Muscle layer of duodenum (tissue), 2 donors: Measurements from ENCODE around the gene TBC1D2B.
"Not testable (repeated sequence)": the region's sequence is repeated elsewhere in the genome, so short reads cannot be mapped to it uniquely, and the experiment has no call there.

Source experiments
- H3K27ac ChIP-seq: one replicate; pipeline ENCODE4 v1.7.0; 2013; ENCODE audit warnings: mild to moderate bottlenecking, low read length
- H3K27me3 ChIP-seq: one replicate; pipeline ENCODE4 v1.7.0; 2013; ENCODE audit warnings: low read depth, mild to moderate bottlenecking, control low read depth, low read length
- H3K36me3 ChIP-seq, 2 donors: one replicate each; pipeline ENCODE4 v1.7.0; 2013; ENCODE audit warnings: low read length in 2 of 2, control low read depth in 1 of 2, mild to moderate bottlenecking in 1 of 2; ENCODE audit not compliant: insufficient read depth in 2 of 2, control insufficient read depth in 1 of 2
- H3K4me1 ChIP-seq, 2 donors: one replicate each; pipeline ENCODE4 v1.7.0; 2013; ENCODE audit warnings: low read length in 2 of 2, mild to moderate bottlenecking in 2 of 2, control low read depth in 1 of 2, moderate library complexity in 1 of 2; ENCODE audit not compliant: insufficient read depth in 2 of 2, control insufficient read depth in 1 of 2
- H3K4me3 ChIP-seq, 2 donors: one replicate each; pipeline ENCODE4 v1.7.0; 2013; ENCODE audit warnings: low read length in 2 of 2, low read depth in 1 of 2, mild to moderate bottlenecking in 1 of 2
- H3K9me3 ChIP-seq, 2 donors: one replicate each; pipeline ENCODE4 v1.7.0; 2013; ENCODE audit warnings: low read length in 2 of 2, control low read depth in 1 of 2, mild to moderate bottlenecking in 1 of 2; ENCODE audit not compliant: control insufficient read depth in 1 of 2
- donor health status: healthy.

Gene TBC1D2B

GRCh38 chr15:78004919-78005634 is 72.4 kb downstream of the TBC1D2B start:
- no peak overlapping the region for H3K4me3 ChIP-seq
- peaks cover 20 to 51% of the 10 kb centered on the region in 2 donors for H3K4me1 ChIP-seq
- H3K27ac ChIP-seq = no peak overlapping the region
- H3K36me3 ChIP-seq = peaks cover 25 to 52% of the 10 kb centered on the region in 2 donors
- no peaks in the 10 kb centered on the region for H3K27me3 ChIP-seq
- no peaks in the 10 kb centered on the region for H3K9me3 ChIP-seq

- no peaks in the 10 kb centered on the region for H3K27me3 ChIP-seq
- peaks cover 20 to 51% of the 10 kb centered on the region in 2 donors for H3K4me1 ChIP-seq
- H3K4me3 ChIP-seq = no peak overlapping the region
- no peaks in the 10 kb centered on the region for H3K9me3 ChIP-seq
- H3K27ac ChIP-seq = no peak overlapping the region
- peaks cover 31 to 52% of the 10 kb centered on the region in 2 donors for H3K36me3 ChIP-seq
Observed at GRCh38 chr15:78004222-78004727, 73.2 kb downstream of the TBC1D2B start.

- Histone ChIP-seq H3K4me1 (peaks cover 20 to 50% of the 10 kb centered on the region in 2 donors), H3K27me3 (no peaks in the 10 kb centered on the region), H3K9me3 (no peaks in the 10 kb centered on the region), H3K27ac (no peak overlapping the region), H3K36me3 (peaks cover 37 to 47% of the 10 kb centered on the region in 2 donors), H3K4me3 (no peak overlapping the region)
Observed at GRCh38 chr15:78003539-78004008, 73.9 kb downstream of the TBC1D2B start.

GRCh38 chr15:78002996-78003395 is 74.5 kb downstream of the TBC1D2B start:
- H3K4me1 ChIP-seq = peaks cover 20 to 44% of the 10 kb centered on the region in 2 donors

GRCh38 chr15:78001656-78002055 is 75.9 kb downstream of the TBC1D2B start:
- no peaks in the 10 kb centered on the region for H3K27me3 ChIP-seq
- H3K4me3 ChIP-seq = no peak overlapping the region
- peaks cover 10 to 38% of the 10 kb centered on the region in 2 donors for H3K4me1 ChIP-seq
- peaks cover 44 to 47% of the 10 kb centered on the region in 2 donors for H3K36me3 ChIP-seq
- H3K27ac ChIP-seq = no peak overlapping the region
- no peaks in the 10 kb centered on the region for H3K9me3 ChIP-seq

More at GRCh38 chr15:78002996-78003395, 74.5 kb downstream of the TBC1D2B start:
- Histone ChIP-seq H3K27ac (no peak overlapping the region), H3K36me3 (peaks cover 42 to 43% of the 10 kb centered on the region in 2 donors), H3K4me3 (no peak overlapping the region), H3K27me3 (no peaks in the 10 kb centered on the region), H3K9me3 (no peaks in the 10 kb centered on the region)

- Histone ChIP-seq H3K4me1 (peaks cover 10 to 32% of the 10 kb centered on the region in 2 donors), H3K27me3 (no peaks in the 10 kb centered on the region), H3K4me3 (no peak overlapping the region), H3K9me3 (no peaks in the 10 kb centered on the region), H3K36me3 (peaks cover 44 to 47% of the 10 kb centered on the region in 2 donors), H3K27ac (no peak overlapping the region)
Observed at GRCh38 chr15:78000927-78001249, 76.6 kb downstream of the TBC1D2B start.

- no peak overlapping the region for H3K27ac ChIP-seq
- peaks cover 44 to 47% of the 10 kb centered on the region in 2 donors for H3K36me3 ChIP-seq
- peaks cover 8 to 29% of the 10 kb centered on the region in 2 donors for H3K4me1 ChIP-seq
Observed at GRCh38 chr15:78000091-78000926, 77.2 kb downstream of the TBC1D2B start.

GRCh38 chr15:77999486-77999885 is 78.0 kb downstream of the TBC1D2B start:
- Histone ChIP-seq H3K36me3 (peaks cover 44 to 47% of the 10 kb centered on the region in 2 donors), H3K9me3 (no peaks in the 10 kb centered on the region), H3K4me3 (no peak overlapping the region), H3K27me3 (no peaks in the 10 kb centered on the region), H3K27ac (no peak overlapping the region), H3K4me1 (peaks cover 5 to 22% of the 10 kb centered on the region in 2 donors)

More at GRCh38 chr15:78000091-78000926, 77.2 kb downstream of the TBC1D2B start:
- H3K27me3 ChIP-seq = no peaks in the 10 kb centered on the region
- H3K4me3 ChIP-seq = no peak overlapping the region
- no peaks in the 10 kb centered on the region for H3K9me3 ChIP-seq

GRCh38 chr15:77998592-77998991 is 78.9 kb downstream of the TBC1D2B start:
- no peak overlapping the region for H3K27ac ChIP-seq
- H3K36me3 ChIP-seq = peaks cover 40 to 47% of the 10 kb centered on the region in 2 donors
- H3K9me3 ChIP-seq = no peaks in the 10 kb centered on the region
- no peaks in the 10 kb centered on the region for H3K27me3 ChIP-seq
- H3K4me3 ChIP-seq = no peak overlapping the region
- H3K4me1 ChIP-seq = peaks cover 3 to 18% of the 10 kb centered on the region in 2 donors

- H3K4me3 ChIP-seq, H3K9me3 ChIP-seq, H3K27ac ChIP-seq, H3K27me3 ChIP-seq: not testable (repeated sequence)
- Histone ChIP-seq H3K4me1 (peaks cover 3 to 21% of the 10 kb centered on the region in 2 donors), H3K36me3 (peaks cover 34 to 44% of the 10 kb centered on the region in 2 donors)
Observed at GRCh38 chr15:77997761-77998554, 79.6 kb downstream of the TBC1D2B start.
